Activated effector memory CD4-positive, alpha-beta T cell treated with Interleukin-2 at 50 U/mL for 16 hours (primary cell): ENCODE results near the gene FNDC4.
"Not testable (repeated sequence)": the region's sequence is repeated elsewhere in the genome, so short reads cannot be mapped to it uniquely, and the experiment has no call there.

Experiments
- DNase-seq: peaks from one replicate; pipeline ENCODE4 v3.0.0-alpha.2; 2020

Gene FNDC4, protein sequence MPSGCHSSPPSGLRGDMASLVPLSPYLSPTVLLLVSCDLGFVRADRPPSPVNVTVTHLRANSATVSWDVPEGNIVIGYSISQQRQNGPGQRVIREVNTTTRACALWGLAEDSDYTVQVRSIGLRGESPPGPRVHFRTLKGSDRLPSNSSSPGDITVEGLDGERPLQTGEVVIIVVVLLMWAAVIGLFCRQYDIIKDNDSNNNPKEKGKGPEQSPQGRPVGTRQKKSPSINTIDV

DNA sequence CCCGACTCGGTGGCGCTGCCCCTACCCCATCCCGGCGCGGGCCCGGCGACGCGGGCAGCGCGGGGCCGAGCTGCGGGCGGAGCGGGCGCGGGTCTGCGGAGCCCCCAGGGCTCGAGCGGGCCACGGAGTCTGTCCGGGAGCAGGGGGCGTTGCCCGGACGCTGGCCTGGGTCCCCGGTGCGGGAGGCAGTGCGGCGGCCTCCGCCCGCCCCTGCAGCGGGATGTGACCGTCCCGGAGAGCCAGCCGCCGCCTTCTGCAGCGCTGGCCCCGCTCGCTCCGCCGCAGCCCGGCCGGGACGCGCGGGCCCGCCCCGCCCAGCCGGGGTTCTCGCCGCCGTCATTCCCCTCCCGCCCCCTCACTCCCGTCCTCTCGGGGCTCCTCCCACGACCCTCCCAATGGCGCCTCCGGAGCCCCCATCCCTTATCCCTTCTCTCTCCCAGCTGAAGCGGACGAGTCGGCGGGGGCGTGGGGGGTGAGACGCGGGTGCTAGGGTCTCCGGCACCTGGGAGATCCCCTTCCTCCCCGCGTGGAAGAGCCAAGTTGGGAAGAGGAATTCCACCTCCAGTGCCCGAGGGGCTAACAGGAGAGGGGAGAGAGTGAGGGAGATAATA lies at the start of gene FNDC4:
Gene FNDC4, minus strand, starts transcription at position 257 of the 611 bp plus-strand sequence. CDS start 521 bp downstream, outside the sequence.
- DNase-seq = no peak

DNA sequence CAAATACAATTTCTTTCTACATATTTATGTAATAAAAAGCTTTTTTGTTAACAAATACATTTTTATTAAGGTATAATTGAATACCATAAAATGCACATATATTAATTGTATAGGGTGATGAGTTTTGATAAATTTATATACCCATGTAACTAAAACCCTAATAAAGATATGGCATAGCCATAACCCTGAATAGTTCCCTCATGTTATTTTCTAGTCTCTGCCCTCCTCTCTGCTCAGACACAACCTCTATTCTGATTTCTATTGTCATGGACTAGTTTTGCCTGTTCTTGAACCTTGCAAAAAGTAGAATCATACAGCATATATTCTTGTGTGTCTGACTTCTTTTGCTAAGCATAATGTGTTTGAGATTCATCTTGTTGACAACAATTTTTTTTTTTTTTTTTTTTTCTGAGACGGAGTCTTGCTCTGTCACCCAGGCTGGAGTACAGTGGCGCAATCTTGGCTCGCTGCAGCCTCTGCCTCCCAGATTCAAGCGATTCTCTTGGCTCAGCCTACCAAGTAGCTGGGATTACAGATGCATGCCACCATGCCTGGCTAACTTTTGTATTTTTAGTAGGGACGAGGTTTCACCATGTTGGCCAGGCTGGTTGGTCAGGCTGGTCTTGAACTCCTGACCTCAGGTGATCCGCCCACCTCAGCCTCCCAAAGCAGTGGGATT lies 49.3 kb upstream of the FNDC4 start:
- no peak for DNase-seq

DNA sequence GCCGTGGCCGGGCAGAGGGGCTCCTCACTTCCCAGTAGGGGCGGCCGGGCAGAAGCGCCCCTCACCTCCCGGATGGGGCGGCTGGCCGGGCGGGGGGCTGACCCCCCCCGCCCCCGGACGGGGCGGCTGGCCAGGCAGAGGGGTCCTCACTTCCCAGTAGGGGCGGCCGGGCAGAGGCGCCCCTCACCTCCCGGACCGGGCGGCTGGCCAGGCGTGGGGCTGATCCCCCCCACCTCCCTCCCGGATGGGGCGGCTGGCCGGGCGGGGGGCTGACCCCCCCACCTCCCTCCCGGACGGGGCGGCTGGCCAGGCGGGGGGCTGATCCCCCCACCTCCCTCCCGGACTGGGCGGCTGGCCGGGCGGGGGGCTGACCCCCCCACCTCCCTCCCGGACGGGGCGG lies 44.6 kb upstream of the FNDC4 start:
- DNase-seq = not testable (repeated sequence)

DNA sequence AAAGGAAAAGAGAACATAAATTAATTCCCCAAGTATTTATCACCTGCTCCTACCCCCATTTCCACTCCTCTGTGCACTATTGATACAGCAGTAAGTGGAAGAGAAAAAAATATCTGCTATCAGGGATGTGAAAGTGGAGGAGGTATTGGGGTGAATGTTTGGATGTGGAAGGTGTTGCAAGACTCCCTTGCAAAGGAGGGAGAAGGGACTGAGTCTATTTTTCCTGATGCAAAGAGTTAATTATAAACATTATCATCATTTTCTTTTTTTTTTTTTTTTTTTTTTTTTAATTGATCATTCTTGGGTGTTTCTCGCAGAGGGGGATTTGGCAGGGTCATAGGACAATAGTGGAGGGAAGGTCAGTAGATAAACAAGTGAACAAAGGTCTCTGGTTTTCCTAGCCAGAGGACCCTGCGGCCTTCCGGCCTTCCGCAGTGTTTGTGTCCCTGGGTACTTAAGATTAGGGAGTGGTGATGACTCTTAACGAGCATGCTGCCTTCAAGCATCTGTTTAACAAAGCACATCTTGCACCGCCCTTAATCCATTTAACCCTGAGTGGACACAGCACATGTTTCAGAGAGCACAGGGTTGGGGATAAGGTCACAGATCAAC lies 43.9 kb upstream of the FNDC4 start:
- DNase-seq = not testable (repeated sequence)

DNA sequence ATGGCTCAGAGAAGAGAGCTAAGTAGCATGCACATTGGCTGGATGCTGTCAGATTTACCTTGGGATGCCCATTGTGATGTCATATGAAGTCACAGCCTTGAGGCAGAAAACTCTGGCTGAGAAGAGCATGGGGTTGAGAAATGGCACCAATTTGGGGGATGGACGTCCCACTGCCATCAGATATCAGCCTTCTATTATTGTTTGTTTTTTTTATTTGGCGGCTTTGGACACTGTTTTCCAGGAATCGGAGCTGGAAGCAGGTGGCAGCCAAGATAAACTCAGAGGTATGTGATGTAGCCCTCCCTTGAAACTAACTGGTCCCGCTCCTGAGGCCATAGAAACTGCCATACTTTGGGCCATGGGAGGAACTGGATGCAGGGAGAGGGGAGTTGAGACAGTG lies 42.3 kb upstream of the FNDC4 start:
- no peak for DNase-seq

DNA sequence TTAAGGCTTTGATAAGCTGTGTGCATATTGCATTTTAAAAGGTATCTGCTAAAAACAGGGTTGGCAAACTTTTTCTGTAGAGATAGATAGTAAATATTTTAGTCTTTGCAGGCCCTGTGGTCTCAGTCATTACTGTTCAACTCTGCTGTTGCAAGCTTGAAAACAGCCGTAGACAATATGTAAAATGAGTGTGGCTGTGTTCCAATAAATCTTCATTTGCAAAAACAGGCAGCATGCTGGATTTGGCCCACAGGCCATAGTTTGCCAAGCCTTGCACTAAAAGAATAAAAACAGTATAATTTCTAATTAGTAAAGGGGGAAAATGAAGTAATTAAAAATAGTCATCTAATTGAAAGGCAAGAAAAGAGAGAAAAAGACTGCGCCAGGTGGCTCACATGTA lies 37.0 kb upstream of the FNDC4 start:
- no peak for DNase-seq

DNA sequence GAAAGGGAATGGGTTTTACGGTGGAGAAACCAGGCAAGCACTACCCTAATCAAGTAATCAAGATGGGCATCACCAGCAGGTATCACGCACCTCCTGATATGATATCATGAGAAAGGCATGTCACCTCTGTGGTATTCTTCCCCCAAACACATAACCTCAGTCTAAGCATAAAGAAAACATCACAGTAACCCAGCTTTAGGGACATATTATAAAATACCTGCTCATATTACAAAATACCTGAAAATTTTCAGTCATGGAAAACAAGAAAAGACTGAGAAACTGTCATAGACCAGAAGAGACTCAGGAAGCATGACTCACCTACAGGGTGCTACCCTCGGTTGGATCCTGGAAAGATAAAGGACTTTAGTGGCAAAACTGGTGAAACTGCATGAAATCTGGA lies 32.2 kb upstream of the FNDC4 start:
- no peak for DNase-seq

DNA sequence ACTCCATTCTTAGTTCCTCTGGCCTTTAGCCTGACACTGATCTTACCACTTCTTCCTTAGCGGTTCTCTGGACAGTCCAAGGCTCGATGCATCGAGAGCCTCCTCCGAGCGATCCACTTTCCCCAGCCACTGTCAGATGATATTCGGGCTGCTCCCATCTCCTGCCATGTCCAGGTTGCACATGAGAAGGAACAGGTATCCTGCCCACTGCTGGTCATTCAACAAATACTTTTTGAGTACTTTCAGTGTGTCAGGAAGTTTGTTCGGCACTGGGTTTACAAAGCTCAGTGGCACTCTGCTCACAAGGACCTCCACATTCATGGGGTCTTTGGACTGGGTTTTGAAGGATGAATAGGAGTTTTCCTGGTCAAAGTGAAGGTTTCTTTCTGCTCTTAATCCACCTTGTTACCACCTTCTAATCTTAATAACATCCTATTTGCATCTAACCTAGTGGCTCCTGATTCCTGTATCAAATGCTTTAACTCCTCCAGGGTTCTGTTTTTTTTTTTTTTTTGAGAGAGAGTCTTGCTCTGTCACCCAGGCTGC lies 27.5 kb upstream of the FNDC4 start:
- no peak for DNase-seq

DNA sequence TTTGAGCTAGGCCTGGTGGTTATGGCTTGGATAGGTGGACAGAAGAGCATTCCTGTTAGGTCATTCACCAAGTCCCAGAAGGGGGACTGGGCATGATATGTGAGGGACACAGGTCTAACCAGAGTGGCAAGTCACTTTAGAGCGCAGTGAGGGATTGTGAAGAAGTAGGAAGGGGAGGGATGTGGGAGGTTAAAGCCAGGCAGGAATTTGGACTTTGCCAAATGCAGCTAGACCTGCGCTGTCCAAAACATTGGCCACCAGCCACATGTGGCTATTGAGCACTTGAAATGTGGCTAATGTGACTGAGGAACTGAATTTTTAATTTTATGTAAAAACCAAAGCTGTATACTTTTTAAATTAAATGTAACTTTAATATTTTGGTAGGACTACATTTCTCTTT lies 25.3 kb upstream of the FNDC4 start:
- no peak for DNase-seq

DNA sequence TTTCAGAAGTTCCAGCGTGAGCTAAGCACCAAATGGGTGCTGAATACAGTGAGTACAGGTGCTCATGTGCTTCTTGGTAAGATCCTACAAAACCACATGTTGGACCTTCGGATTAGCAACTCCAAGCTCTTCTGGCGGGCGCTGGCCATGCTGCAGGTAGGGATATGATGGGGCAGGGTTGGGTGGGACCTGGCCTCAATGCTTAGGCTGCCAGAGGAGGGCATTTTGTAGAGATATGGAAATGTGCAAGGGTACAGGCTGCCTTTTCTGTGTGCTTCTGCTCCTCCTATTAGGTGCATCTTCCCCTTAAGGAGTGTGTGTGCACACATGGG lies 23.7 kb upstream of the FNDC4 start:
- no peak for DNase-seq

DNA sequence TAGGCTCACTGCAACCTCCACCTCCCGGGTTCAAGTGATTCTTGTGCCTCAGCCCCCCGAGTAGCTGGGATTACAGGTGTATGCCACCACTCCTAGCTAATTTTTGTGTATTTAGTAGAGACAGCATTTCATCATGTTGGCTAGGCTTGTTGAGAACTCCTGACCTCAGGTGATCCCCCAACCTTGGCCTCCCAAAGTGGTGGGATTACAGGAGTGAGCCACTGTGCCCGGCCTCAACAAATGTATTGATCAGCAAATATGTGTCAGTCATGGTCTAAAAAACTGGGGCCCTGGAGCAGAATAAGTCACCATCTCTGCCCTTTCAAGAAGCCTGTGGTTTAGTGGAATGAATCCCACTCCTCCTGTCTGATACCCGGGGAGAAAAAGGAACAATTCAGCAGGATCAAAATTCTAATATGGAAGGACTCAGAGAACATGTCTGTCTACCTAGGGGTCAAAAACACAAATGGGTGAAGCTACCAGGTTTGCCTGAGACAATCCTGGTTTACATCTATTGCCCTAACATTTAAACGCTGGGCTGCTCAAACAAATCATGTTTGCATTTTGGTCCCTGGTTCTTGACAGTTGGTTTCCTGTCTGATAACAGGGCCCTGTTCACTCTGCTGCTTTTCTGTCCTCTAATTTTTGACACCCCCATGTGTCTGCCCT lies 23.2 kb upstream of the FNDC4 start:
- no peak for DNase-seq

DNA sequence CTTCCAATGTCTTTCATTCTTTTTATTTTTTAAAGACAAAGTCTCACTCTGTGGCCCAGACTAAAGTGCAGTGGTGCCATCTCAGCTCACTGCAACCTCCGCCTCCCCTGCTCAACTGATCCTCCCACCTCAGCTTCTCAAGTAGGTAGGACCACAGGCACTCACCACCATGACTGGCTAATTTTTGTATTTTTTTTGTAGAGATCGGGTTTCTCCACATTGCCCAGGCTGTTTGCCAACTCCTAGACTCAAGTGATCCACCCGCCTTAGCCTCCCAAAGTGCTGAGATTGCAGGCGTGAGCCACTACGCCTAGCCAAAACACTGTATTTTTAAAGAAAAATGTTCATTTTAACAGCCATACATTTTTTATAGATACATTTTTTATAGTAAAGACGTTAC lies 14.3 kb upstream of the FNDC4 start:
- no peak for DNase-seq

DNA sequence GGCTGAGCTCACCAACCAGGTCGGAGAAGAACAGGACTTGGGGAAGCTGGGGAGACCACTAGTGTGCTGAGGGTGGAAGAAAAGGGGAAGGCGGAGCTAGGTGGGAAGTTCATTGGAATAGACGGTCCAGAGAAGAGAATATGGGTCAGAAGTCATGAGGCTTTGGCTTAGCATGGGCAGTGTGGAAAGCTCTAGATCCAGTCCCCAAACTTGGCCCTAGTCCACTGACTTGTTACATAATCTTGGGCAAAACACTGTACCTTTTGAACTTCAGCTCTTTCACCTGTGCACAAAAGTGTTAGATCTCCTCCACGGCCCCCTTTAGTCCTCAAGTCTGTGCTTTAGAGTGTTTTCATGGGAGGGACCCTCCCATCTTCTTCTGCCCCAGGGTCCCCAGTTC lies 12.3 kb upstream of the FNDC4 start:
- DNase-seq = no peak

DNA sequence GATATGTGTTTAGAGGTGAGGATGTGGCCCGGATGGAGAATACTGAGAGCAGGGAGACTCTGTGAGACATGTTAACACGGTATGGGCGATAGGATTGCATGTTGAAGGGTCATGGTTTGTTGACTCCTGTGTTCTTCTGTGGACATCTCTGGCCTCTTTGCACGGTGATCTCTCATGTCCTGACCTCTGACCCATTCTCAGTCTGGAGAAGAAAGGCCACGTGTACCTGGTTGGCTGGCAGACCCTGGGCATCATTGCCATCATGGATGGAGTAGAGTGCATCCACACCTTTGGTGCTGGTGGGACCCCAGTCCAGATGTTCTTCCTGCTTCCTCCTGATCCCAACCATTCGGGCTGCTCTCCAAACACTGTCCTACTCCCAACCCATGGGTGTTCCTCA lies 11.6 kb upstream of the FNDC4 start:
- no peak for DNase-seq

DNA sequence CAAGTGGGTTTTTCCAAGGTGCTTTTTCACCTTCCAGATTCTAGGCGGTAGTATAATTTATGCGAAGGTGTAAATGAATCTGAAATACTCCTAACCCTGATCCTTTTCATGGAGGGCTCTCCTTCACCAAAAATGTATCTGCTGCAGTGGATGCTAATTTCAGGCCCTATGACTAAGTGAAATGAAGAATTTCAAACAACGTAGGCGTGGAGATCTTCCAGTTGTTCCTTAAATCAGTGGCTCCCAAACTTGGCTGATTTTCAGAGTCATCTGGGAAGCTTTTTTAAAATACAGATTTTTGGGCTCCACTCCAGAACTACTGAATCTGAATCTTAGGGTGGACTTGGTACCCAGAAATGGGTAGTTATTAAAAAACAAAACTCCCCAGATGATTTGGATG lies 7.1 kb upstream of the FNDC4 start:
- DNase-seq = no peak

DNA sequence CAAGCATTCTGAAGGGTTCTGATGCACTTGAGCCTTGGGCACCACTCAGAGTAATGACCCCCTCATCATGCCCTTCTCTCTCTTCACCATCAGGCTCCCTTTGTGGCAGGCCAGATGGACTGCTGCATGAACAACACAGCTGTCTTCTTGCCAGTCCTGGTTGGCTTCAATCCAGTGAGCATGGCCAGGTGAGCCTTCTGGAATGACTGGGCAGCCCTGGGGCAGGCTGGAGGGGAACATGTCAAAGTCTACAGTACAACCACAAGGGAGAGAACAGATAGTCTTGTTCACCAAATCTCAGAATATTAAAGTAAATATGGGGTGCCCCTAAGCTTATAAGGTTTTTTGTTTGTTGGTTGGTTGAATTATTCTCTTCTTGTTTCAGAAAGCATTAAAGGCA lies 6.0 kb upstream of the FNDC4 start:
- no peak for DNase-seq

DNA sequence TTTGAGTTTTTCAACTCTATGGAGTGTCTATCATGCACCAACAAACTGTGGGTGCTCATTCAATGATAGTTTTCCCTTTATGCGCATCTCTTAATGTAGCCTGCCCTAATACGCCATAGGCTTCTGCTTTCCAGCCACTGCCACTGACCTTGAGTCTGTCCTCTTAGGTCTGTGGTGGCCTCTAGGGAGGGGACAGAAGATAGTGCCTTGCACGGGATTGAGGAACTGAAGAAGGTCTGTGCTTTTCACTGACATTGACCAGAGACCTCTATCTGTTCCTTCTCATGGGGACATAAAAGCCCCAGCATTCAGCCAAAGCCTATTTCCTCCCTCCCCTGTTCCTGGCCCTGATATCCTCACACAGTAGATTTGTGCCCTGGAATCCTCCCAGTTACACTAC lies 4.0 kb upstream of the FNDC4 start:
- no peak for DNase-seq

DNA sequence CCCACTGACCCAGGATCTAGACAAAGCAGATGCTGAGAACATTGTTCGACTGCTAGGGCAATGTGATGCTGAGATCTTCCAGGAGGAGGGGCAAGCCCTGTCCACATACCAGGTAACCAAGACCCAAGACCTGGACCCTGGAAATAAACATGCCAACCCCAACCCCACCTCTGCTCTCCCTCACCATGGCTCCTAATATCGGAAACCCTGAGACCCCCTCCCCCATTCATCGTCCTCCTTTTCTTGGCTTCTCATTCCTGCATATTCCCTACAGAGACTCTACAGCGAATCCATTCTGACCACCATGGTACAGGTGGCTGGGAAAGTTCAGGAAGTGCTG lies 2.3 kb upstream of the FNDC4 start:
- no peak for DNase-seq

DNA sequence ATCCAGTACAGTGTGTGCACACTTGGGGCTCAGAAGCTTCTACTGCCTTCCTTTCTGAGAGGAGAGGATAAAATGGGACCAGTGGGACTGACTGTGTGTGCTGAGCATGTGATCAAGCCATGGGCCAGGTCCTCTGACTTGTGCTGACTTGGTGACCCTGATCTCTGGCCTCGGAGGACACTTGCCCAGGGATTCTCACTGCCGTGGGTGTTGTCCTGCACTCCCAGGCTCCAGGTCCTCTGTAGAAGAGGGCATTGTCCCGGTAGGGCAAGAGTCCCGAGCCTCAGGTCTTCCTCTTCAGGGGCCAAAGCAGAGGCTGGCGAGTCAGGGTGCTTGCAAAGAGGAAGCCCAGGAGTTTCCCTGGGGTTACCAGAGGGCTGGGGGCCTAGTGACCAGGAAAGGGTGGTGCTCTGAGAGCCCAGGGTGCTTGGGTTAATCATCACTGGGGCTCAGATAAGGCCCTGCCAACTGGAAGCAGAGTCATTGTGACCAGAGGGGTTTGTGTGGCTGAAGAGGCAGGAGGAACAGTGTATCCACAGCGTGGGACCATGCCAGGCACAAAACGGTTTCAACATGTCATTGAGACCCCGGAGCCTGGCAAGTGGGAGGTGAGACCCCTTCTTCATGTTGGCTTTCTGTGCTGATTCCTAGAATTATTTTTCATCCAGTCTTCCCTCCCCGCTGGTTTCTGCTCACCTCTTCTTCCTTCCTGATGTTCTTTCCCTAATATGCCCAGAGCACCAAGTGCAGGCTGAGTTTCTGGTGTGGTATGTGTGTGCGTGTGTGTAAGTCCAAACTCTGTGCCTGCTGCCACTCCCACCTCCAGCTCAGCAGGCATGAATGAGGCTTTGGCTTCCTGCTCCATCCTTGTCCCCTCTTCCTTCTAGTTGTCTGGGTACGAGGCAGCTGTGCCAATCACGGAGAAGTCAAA lies 1.6 kb upstream of the FNDC4 start, which contains the start of gene GCKR:
Gene GCKR, plus strand, starts transcription at position 483 of the 931 bp plus-strand sequence. Its CDS starts 66 bp downstream, at position 549.
- DNase-seq = no peak

DNA sequence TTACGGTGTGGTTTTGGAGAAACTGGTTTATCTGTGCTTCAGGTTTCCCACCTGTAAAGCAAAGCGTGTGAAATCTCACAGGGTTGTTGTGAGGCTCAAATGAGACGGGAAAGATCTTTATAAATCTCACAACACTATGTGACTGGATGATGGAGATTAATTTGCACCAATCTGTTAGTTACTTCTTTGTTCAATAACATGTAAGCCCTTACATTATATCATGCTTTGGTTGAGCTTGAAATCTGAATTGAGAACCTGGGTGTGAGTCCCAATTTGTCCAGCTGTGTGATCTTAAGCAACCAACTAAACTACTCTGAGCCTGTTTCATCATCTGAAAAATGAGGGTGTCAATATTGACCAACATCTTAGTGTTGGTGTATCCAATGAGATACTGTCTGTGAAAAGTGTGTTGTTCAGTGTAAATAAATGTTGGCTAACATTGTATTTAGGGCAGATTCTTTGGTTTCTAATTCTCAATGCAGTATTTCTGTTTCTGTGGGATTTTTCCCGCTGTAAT lies 898 bp upstream of the FNDC4 start:
- no peak for DNase-seq

DNA sequence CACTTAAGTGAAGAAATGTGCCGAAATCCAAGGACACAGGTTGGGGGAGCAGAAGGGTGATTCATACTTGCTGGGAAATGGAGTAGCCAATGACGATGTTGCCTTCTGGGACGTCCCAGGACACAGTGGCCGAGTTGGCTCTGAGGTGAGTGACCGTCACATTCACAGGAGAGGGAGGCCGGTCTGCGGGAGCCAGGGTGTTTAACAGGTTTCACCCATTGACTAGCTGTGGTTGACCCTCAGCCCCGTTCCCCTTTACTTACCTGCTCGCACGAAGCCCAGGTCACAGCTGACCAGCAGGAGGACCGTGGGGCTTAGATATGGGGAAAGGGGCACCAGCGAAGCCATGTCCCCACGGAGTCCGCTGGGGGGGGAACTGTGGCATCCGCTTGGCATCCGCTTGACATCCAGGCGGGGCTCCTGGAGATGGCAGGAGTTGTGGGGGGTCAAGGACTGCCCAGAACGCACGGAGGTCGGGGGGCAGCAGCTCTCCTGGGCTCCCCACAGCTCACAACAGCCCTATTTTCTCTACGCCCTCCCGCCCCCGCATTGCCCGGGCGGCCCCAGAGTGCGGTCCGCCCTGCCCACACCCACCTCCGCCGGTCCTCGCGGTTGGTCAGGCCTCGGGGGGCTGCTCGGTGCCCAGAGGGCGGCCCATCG lies 586 bp downstream of the FNDC4 start:
- DNase-seq = no peak

DNA sequence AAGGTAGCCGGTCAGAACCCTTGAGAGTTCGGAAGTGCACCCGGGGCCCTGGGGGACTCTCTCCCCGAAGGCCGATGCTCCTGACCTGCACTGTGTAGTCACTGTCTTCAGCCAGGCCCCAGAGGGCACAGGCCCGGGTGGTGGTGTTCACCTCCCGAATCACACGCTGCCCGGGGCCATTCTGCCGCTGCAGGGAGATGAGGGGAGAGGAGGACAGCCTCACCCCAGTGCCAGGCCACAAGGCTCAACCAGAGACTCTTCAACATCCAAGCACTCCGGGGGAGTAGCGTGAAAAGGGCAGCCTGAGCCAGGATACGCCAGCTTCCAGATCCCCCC lies 1.1 kb downstream of the FNDC4 start:
- DNase-seq = no peak
